Neural cell (in vitro differentiated cells): ENCODE results near the gene DAPK2. TPM values are rescaled to one million over a fixed set of nuclear protein-coding genes. Genes with fewer than 3 reads are reported as not detected.

Experiments
- H2AFZ ChIP-seq: fragments of 200-600, 300-800 bp; sonication (generic), shearing (Covaris generic); 2 replicates; pipeline ENCODE4 v1.6.0; 2014; ENCODE audit warnings: low read depth, mild to moderate bottlenecking, antibody characterized with exemption, low read length, moderate library complexity
- H3F3A ChIP-seq: fragments of 200-600 bp; shearing (Covaris generic); 2 replicates; pipeline ENCODE4 v1.6.1; 2016; ENCODE audit warnings: mild to moderate bottlenecking, moderate library complexity, mixed read lengths, antibody characterized with exemption, low read length; ENCODE audit not compliant: insufficient read depth, poor library complexity, severe bottlenecking
- H3K27ac ChIP-seq: fragments of 200-600, 300-800 bp; sonication (generic), shearing (Covaris generic); 2 replicates; pipeline ENCODE4 v1.5.1; 2014; ENCODE audit warnings: mild to moderate bottlenecking, low read length, moderate library complexity
- H3K27me3 ChIP-seq: fragments of 300-800, 200-600 bp; sonication (generic), shearing (Covaris generic); 2 replicates; pipeline ENCODE4 v1.6.0; 2014; ENCODE audit warnings: mild to moderate bottlenecking, low read depth, low read length, moderate library complexity; ENCODE audit not compliant: insufficient read depth
- H3K36me3 ChIP-seq: fragments of 300-800, 200-600 bp; sonication (generic), shearing (Covaris generic); 2 replicates; pipeline ENCODE4 v1.5.1; 2014; ENCODE audit warnings: mild to moderate bottlenecking, antibody characterized with exemption, low read length, moderate library complexity; ENCODE audit not compliant: insufficient read depth
- H3K4me2 ChIP-seq: fragments of 300-800, 200-600 bp; sonication (generic), shearing (Covaris generic); 2 replicates; pipeline ENCODE4 v1.6.0; 2014; ENCODE audit warnings: mild to moderate bottlenecking, low read length
- H3K4me3 ChIP-seq: fragments of 300-800, 200-600 bp; sonication (generic), shearing (Covaris generic); 2 replicates; pipeline ENCODE4 v1.5.1; 2014; ENCODE audit warnings: mild to moderate bottlenecking, low read length, moderate library complexity
- H3K79me2 ChIP-seq: fragments of 200-600 bp; shearing (Covaris generic); replicated peaks from 2 replicates; pipeline ENCODE4 v1.6.0; 2014; ENCODE audit warnings: mild to moderate bottlenecking, low read length, moderate library complexity; ENCODE audit not compliant: insufficient read depth
- H3K9ac ChIP-seq: fragments of 300-800, 200-600 bp; sonication (generic), shearing (Covaris generic); 2 replicates; pipeline ENCODE4 v1.6.1; 2016; ENCODE audit warnings: mild to moderate bottlenecking, low read length, mixed read lengths
- H3K9me2 ChIP-seq: fragments of 200-600 bp; shearing (Covaris generic); 2 replicates; pipeline ENCODE4 v1.6.1; 2016; ENCODE audit warnings: mild to moderate bottlenecking, low read length, mixed read lengths; ENCODE audit not compliant: insufficient read depth
- H3K9me3 ChIP-seq: fragments of 200-600, 300-800 bp; sonication (generic), shearing (Covaris generic); 2 replicates; pipeline ENCODE4 v1.6.1; 2016; ENCODE audit warnings: mild to moderate bottlenecking, mixed run types, low read length, moderate library complexity, mixed read lengths
- H4K20me1 ChIP-seq: fragments of 200-600 bp; shearing (Covaris generic); 2 replicates; pipeline ENCODE4 v1.6.1; 2016; ENCODE audit warnings: mild to moderate bottlenecking, mixed run types; ENCODE audit not compliant: insufficient read depth
- EP300 ChIP-seq: fragments of 450-650 bp; conservative IDR thresholded peaks from 2 replicates; pipeline ENCODE4 v1.6.1; 2014; ENCODE audit warnings: antibody characterized with exemption, mild to moderate bottlenecking, moderate library complexity; ENCODE audit not compliant: poor library complexity, severe bottlenecking
- EZH2 ChIP-seq: fragments of 200-600, 300-800 bp; shearing (Covaris generic), sonication (generic); IDR thresholded peaks from 2 replicates; pipeline ENCODE4 v1.6.1; 2014; ENCODE audit warnings: antibody characterized with exemption, low read length, borderline replicate concordance, mild to moderate bottlenecking; ENCODE audit not compliant: insufficient read depth, poor library complexity, severe bottlenecking
- MXI1 ChIP-seq: fragments of 450-650 bp; conservative IDR thresholded peaks from 2 replicates; pipeline ENCODE4 v1.6.1; 2014; ENCODE audit warnings: antibody characterized with exemption, mild to moderate bottlenecking; ENCODE audit not compliant: poor library complexity, severe bottlenecking
- POLR2AphosphoS5 ChIP-seq: IDR thresholded peaks from 2 replicates; pipeline ENCODE4 v1.6.1; 2012
- RAD21 ChIP-seq: fragments of 450-650 bp; conservative IDR thresholded peaks from 2 replicates; pipeline ENCODE4 v1.6.1; 2014; ENCODE audit warnings: antibody characterized with exemption, mild to moderate bottlenecking, moderate library complexity
- SMC3 ChIP-seq: fragments of 450-650 bp; conservative IDR thresholded peaks from 2 replicates; pipeline ENCODE4 v1.6.1; 2014; ENCODE audit warnings: antibody characterized with exemption, mild to moderate bottlenecking, moderate library complexity; ENCODE audit not compliant: poor library complexity
- TAF1 ChIP-seq: IDR thresholded peaks from 2 replicates; pipeline ENCODE4 v1.6.1; 2012; ENCODE audit warnings: low read depth
- polyA plus RNA-seq: library from polyadenylated mRNA; depleted of rRNA; stranded (reverse); fragments of >200 nt; gene quantifications from 2 replicates; pipeline ENCODE4 v1.2.3, GENCODE V29; 2014
- TF ChIP-seq, protein P1 (sequence below): IDR thresholded peaks from 2 replicates; pipeline ENCODE4 v1.6.1; 2012; ENCODE audit warnings: borderline replicate concordance
- TF ChIP-seq, protein P2 (sequence below): fragments of 450-650 bp; IDR thresholded peaks from 2 replicates; pipeline ENCODE4 v1.5.1; 2014; ENCODE audit warnings: antibody characterized with exemption, mild to moderate bottlenecking, moderate library complexity; ENCODE audit not compliant: poor library complexity, severe bottlenecking

DAPK2 gene
- polyA plus RNA-seq, 1 donor from 2014 or later: 0.78 TPM

DNA sequence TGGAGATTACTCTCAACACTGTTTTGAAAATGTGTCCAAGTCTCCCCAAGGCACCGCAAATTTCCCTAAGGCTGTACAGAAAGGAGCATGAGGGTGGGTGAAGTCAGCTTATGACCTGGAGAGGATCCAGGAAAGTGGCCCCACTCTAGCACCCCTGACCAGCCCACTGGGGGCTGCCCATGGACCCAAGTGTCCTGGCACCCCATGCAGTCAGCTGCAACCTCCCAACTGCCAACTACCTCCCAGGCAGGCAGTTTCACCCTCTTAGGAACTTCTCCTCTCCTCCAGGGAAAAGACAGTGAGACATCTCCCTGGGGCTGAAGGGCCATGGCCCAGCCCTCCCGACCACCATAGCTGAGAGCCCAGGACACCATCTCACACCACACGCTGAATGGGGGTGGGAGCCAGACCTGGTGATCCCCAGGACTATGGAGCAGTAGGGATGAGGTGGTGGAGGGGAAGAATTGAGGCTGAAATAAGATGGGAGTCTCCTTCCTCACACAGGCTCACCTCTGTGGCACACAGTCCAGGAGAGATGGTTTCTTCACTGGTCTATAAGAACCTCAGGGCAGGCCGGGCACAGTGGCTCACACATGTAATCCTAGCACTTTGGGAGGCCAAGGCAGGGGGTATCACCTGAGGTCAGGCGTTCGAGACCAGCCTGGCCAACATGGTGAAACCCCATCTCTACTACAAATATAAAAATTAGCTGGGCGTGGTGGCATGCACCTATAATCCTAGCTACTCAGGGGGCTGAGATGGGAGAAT lies 104.4 kb downstream of the DAPK2 start:
- Histone ChIP-seq H2AFZ (no peak overlapping the region), H3K27me3 (no peaks in the 10 kb centered on the region), H3K36me3 (no peaks in the 10 kb centered on the region), H3K9me3 (no peaks in the 10 kb centered on the region), H3K4me2 (no peak overlapping the region), H3F3A (no peaks in the 10 kb centered on the region), H3K4me3 (no peak overlapping the region), H3K27ac (no peak overlapping the region), H4K20me1 (no peaks in the 10 kb centered on the region), H3K9me2 (no peaks in the 10 kb centered on the region), H3K9ac (no peak overlapping the region), H3K79me2 (no peaks in the 10 kb centered on the region)
- TF ChIP-seq, protein P1, sequence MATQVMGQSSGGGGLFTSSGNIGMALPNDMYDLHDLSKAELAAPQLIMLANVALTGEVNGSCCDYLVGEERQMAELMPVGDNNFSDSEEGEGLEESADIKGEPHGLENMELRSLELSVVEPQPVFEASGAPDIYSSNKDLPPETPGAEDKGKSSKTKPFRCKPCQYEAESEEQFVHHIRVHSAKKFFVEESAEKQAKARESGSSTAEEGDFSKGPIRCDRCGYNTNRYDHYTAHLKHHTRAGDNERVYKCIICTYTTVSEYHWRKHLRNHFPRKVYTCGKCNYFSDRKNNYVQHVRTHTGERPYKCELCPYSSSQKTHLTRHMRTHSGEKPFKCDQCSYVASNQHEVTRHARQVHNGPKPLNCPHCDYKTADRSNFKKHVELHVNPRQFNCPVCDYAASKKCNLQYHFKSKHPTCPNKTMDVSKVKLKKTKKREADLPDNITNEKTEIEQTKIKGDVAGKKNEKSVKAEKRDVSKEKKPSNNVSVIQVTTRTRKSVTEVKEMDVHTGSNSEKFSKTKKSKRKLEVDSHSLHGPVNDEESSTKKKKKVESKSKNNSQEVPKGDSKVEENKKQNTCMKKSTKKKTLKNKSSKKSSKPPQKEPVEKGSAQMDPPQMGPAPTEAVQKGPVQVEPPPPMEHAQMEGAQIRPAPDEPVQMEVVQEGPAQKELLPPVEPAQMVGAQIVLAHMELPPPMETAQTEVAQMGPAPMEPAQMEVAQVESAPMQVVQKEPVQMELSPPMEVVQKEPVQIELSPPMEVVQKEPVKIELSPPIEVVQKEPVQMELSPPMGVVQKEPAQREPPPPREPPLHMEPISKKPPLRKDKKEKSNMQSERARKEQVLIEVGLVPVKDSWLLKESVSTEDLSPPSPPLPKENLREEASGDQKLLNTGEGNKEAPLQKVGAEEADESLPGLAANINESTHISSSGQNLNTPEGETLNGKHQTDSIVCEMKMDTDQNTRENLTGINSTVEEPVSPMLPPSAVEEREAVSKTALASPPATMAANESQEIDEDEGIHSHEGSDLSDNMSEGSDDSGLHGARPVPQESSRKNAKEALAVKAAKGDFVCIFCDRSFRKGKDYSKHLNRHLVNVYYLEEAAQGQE: no peak
- no peak for TF ChIP-seq EZH2
- TF ChIP-seq SMC3: no peak
- TF ChIP-seq POLR2AphosphoS5: no peak

DNA sequence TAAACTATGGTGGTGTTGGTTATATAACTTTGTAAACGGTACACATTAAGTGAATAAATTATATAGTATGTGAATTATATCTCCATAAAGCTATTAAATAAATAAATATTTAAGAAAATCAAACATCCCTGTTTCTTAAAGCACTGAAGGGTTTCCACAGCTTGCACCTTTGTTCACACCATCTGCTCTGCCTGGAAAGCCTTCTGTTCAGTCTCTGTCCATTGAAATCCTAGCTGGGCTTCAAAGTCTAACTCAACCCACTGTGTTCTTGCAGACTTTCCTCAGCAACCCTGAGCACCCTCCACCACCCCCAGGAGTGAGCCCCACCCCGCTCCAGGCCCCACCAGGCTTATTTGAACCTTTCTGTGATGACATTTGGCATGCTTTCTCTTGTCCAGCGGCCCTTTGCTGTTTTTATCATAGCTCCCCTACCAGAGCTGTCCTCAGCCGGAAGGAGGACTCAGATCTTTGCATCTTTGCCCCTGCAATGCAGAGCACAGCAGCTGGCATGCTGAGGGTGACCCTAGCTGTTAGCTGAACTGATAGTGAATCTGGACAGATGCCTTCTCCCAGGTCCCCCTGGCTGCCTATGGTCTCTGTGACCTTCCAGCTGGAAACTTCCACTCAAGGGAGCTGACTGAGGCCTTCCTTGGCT lies 105.2 kb downstream of the DAPK2 start:
- Histone ChIP-seq H3K27ac (no peak overlapping the region), H3F3A (no peaks in the 10 kb centered on the region)
- no peak for TF ChIP-seq TAF1
- TF ChIP-seq, protein P2, sequence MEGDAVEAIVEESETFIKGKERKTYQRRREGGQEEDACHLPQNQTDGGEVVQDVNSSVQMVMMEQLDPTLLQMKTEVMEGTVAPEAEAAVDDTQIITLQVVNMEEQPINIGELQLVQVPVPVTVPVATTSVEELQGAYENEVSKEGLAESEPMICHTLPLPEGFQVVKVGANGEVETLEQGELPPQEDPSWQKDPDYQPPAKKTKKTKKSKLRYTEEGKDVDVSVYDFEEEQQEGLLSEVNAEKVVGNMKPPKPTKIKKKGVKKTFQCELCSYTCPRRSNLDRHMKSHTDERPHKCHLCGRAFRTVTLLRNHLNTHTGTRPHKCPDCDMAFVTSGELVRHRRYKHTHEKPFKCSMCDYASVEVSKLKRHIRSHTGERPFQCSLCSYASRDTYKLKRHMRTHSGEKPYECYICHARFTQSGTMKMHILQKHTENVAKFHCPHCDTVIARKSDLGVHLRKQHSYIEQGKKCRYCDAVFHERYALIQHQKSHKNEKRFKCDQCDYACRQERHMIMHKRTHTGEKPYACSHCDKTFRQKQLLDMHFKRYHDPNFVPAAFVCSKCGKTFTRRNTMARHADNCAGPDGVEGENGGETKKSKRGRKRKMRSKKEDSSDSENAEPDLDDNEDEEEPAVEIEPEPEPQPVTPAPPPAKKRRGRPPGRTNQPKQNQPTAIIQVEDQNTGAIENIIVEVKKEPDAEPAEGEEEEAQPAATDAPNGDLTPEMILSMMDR: no peak
- TF ChIP-seq, protein P1: no peak
- TF ChIP-seq EZH2: no peak
- TF ChIP-seq EP300: no peak
- TF ChIP-seq MXI1: no peak
- no peak for TF ChIP-seq RAD21
- no peak for TF ChIP-seq SMC3
- TF ChIP-seq POLR2AphosphoS5: no peak

More for the DNA sequence above, 105.2 kb downstream of the DAPK2 start:
- Histone ChIP-seq H3K4me2 (no peak overlapping the region), H3K9me2 (no peaks in the 10 kb centered on the region), H3K9me3 (no peaks in the 10 kb centered on the region), H2AFZ (no peak overlapping the region), H3K36me3 (no peaks in the 10 kb centered on the region), H3K27me3 (no peaks in the 10 kb centered on the region), H3K9ac (no peak overlapping the region), H4K20me1 (no peaks in the 10 kb centered on the region), H3K79me2 (no peaks in the 10 kb centered on the region), H3K4me3 (no peak overlapping the region)
